Prostate gland (tissue), 2 donors: ENCODE results near the gene SEPHS1.

ENCODE experiments used
- POLR2A ChIP-seq: fragments of 450-650 bp; IDR thresholded peaks from one replicate; pipeline ENCODE4 v1.6.1; 2016; ENCODE audit warnings: antibody characterized with exemption, mild to moderate bottlenecking
- TF ChIP-seq, protein P1 (sequence below), 4 experiments: fragments of 200-600 bp in 2 of 4; fragments of 450-650 bp in 2 of 4; sonication (generic) in 2 of 4; IDR thresholded peaks; 1 replicate in 3 of 4; 2 replicates in 1 of 4; pipeline ENCODE4 v1.5.1; 2016 to 2019; ENCODE audit warnings: antibody characterized with exemption in 4 of 4, mild to moderate bottlenecking in 2 of 4, moderate library complexity in 2 of 4

DNA sequence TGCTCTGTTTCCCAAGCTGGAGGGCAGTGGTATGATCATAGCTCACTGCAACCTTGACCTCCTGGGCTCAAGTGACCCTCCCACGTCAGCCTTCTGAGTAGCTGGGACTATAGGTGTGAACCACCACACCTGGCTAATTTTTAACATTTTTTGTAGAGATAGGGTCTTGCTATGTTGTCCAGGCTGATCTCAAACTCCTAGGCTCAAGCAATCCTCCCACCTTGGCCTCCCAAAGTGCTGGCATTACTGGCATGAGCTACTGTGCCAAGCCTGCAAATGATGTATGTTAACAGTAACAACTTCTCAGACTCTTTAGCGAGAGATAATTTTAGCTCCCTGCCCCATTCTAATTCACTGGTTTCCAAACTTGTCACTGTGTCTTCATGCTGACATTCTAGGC is 27.7 kb upstream of the SEPHS1 start:
- TF ChIP-seq, protein P1, sequence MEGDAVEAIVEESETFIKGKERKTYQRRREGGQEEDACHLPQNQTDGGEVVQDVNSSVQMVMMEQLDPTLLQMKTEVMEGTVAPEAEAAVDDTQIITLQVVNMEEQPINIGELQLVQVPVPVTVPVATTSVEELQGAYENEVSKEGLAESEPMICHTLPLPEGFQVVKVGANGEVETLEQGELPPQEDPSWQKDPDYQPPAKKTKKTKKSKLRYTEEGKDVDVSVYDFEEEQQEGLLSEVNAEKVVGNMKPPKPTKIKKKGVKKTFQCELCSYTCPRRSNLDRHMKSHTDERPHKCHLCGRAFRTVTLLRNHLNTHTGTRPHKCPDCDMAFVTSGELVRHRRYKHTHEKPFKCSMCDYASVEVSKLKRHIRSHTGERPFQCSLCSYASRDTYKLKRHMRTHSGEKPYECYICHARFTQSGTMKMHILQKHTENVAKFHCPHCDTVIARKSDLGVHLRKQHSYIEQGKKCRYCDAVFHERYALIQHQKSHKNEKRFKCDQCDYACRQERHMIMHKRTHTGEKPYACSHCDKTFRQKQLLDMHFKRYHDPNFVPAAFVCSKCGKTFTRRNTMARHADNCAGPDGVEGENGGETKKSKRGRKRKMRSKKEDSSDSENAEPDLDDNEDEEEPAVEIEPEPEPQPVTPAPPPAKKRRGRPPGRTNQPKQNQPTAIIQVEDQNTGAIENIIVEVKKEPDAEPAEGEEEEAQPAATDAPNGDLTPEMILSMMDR (IDR thresholded peaks at IDR 0.05), result no peak
- TF ChIP-seq POLR2A, result no peak
